ENCODE data around the gene SNX13. TPM values are rescaled to one million over a fixed set of nuclear protein-coding genes. Genes with fewer than 3 reads are reported as not detected.

The SNX13 gene
- total RNA-seq, 1 experiment from 2014 or later: 41.8 TPM

- Histone ChIP-seq H3K36me3 (ENCODE audit: control insufficient read depth, insufficient read depth, low read length) (no peaks in the 10 kb centered on the region), H3K9me3 (no peaks in the 10 kb centered on the region), H3K27me3 (replicated peaks; ENCODE audit: control insufficient read depth, insufficient read depth, low read length) (no peaks in the 10 kb centered on the region), H3K4me3 (ENCODE audit: low read depth, low read length) (no peak overlapping the region), H3K4me1 (no peaks in the 10 kb centered on the region)
- ChIA-PET POLR2A (no interaction called here), CTCF (no interaction called here)
- BruUV-seq (replicated peaks): no TSS peak
- Mint-ChIP-seq H3K27ac (ENCODE audit: unreplicated experiment) (no peak overlapping the region), H3K27me3 (ENCODE audit: insufficient read depth, unreplicated experiment) (no peaks in the 10 kb centered on the region), H3K4me3 (ENCODE audit: unreplicated experiment) (no peak overlapping the region), H3K36me3 (ENCODE audit: insufficient read depth, unreplicated experiment) (no peaks in the 10 kb centered on the region), H3K9me3 (ENCODE audit: unreplicated experiment) (no peaks in the 10 kb centered on the region), H3K4me1 (ENCODE audit: low read depth, unreplicated experiment) (no peaks in the 10 kb centered on the region)
- no peak for TF ChIP-seq CTCF (IDR thresholded peaks at IDR 0.05; ENCODE audit: insufficient read depth in 1 of 2, low read depth in 1 of 2, low read length in 1 of 2, severe bottlenecking in 1 of 2, unreplicated experiment in 1 of 2)
- DNase-seq: no peak
- intact Hi-C loops (cut with micrococcal nuclease; ENCODE audit: unreplicated experiment): no loop called here
Measured at GRCh38 chr7:17930546-17930945, 9.7 kb downstream of the SNX13 start.

- H3K27me3 Mint-ChIP-seq (ENCODE audit: insufficient read depth, unreplicated experiment): no peaks in the 10 kb centered on the region
- Histone ChIP-seq H3K4me1 (no peaks in the 10 kb centered on the region), H3K36me3 (ENCODE audit: control insufficient read depth, insufficient read depth, low read length) (no peaks in the 10 kb centered on the region), H3K4me3 (ENCODE audit: low read depth, low read length) (no peak overlapping the region), H3K27me3 (replicated peaks; ENCODE audit: control insufficient read depth, insufficient read depth, low read length) (no peaks in the 10 kb centered on the region), H3K9me3 (no peaks in the 10 kb centered on the region)
- no peaks in the 10 kb centered on the region for H3K36me3 Mint-ChIP-seq (ENCODE audit: insufficient read depth, unreplicated experiment)
- DNase-seq: no peak
- no peaks in the 10 kb centered on the region for H3K4me1 Mint-ChIP-seq (ENCODE audit: low read depth, unreplicated experiment)
- no peaks in the 10 kb centered on the region for H3K9me3 Mint-ChIP-seq (ENCODE audit: unreplicated experiment)
- POLR2A ChIA-PET: no interaction called here
- intact Hi-C loops (cut with micrococcal nuclease; ENCODE audit: unreplicated experiment): no loop called here
- no TSS peak for BruUV-seq (replicated peaks)
- CTCF ChIA-PET: no interaction called here
- no peak overlapping the region for H3K27ac Mint-ChIP-seq (ENCODE audit: unreplicated experiment)
- TF ChIP-seq CTCF (IDR thresholded peaks at IDR 0.05; ENCODE audit: insufficient read depth in 1 of 2, low read depth in 1 of 2, low read length in 1 of 2, severe bottlenecking in 1 of 2, unreplicated experiment in 1 of 2): no peak
- no peak overlapping the region for H3K4me3 Mint-ChIP-seq (ENCODE audit: unreplicated experiment)
Measured at GRCh38 chr7:17929647-17930395, 10.5 kb downstream of the SNX13 start.

GRCh38 chr7:17928055-17928454 is 12.2 kb downstream of the SNX13 start:
- Mint-ChIP-seq H3K4me1 (ENCODE audit: low read depth, unreplicated experiment) (no peaks in the 10 kb centered on the region), H3K27ac (ENCODE audit: unreplicated experiment) (no peak overlapping the region), H3K9me3 (ENCODE audit: unreplicated experiment) (no peaks in the 10 kb centered on the region), H3K4me3 (ENCODE audit: unreplicated experiment) (no peak overlapping the region), H3K36me3 (ENCODE audit: insufficient read depth, unreplicated experiment) (no peaks in the 10 kb centered on the region), H3K27me3 (ENCODE audit: insufficient read depth, unreplicated experiment) (no peaks in the 10 kb centered on the region)
- BruUV-seq (replicated peaks): no TSS peak
- Histone ChIP-seq H3K9me3 (no peaks in the 10 kb centered on the region), H3K36me3 (ENCODE audit: control insufficient read depth, insufficient read depth, low read length) (no peaks in the 10 kb centered on the region), H3K4me1 (no peaks in the 10 kb centered on the region), H3K4me3 (ENCODE audit: low read depth, low read length) (no peak overlapping the region), H3K27me3 (replicated peaks; ENCODE audit: control insufficient read depth, insufficient read depth, low read length) (no peaks in the 10 kb centered on the region)
- TF ChIP-seq CTCF (IDR thresholded peaks at IDR 0.05; ENCODE audit: insufficient read depth in 1 of 2, low read depth in 1 of 2, low read length in 1 of 2, severe bottlenecking in 1 of 2, unreplicated experiment in 1 of 2): no peak
- intact Hi-C loops (cut with micrococcal nuclease; ENCODE audit: unreplicated experiment): no loop called here
- CTCF ChIA-PET: no interaction called here
- no peak for DNase-seq
- POLR2A ChIA-PET: interaction anchor here (0.7 kb wide), 1 partner anchor 674 kb away, joined by 3 read pairs; no protein-coding TSS in a partner anchor

Measured in Caco-2 (cell line).